Kidney (tissue), 14 donors: Measurements from ENCODE around the gene ZDHHC7. TPM values are rescaled to one million over a fixed set of nuclear protein-coding genes. Genes with fewer than 3 reads are reported as not detected.

ENCODE experiments used
- DNase-seq, 5 donors: peaks; one replicate each; pipeline ENCODE4 v3.0.0-alpha.2; 2013 to 2020
- FAIRE-seq: peaks from 2 replicates; lab custom pipeline; 2012; peaks lifted over from hg19 to GRCh38; lab: Jason Lieb, UNC
- H3K27ac ChIP-seq, 2 donors: one replicate each; pipeline ENCODE4 v1.7.0; 2013; ENCODE audit warnings: low read depth in 2 of 2, low read length in 2 of 2, inconsistent platforms in 1 of 2
- H3K27me3 ChIP-seq: one replicate; pipeline ENCODE4 v1.7.1; 2013; ENCODE audit warnings: low read length, inconsistent platforms; ENCODE audit not compliant: control insufficient read depth, insufficient read depth
- H3K36me3 ChIP-seq, 3 donors: one replicate each; pipeline versions ENCODE4 v1.7.0 to v1.7.1; 2013; ENCODE audit warnings: low read length in 3 of 3, control low read depth in 1 of 3, inconsistent platforms in 1 of 3; ENCODE audit not compliant: insufficient read depth in 3 of 3, control insufficient read depth in 2 of 3
- H3K4me1 ChIP-seq, 3 donors: one replicate each; pipeline versions ENCODE4 v1.7.0 to v1.7.1; 2013; ENCODE audit warnings: low read length in 3 of 3, inconsistent platforms in 1 of 3, low read depth in 1 of 3; ENCODE audit not compliant: control insufficient read depth in 2 of 3, insufficient read depth in 2 of 3
- H3K4me3 ChIP-seq, 3 donors: one replicate each; pipeline versions ENCODE4 v1.7.0 to v1.8.1; 2013; ENCODE audit warnings: low read length in 3 of 3, control low read depth in 1 of 3, inconsistent platforms in 1 of 3
- H3K9ac ChIP-seq, 3 donors: one replicate each; pipeline versions ENCODE4 v1.7.0 to v1.7.1; 2013; ENCODE audit warnings: low read length in 3 of 3, control low read depth in 1 of 3, inconsistent platforms in 1 of 3
- H3K9me3 ChIP-seq, 3 donors: one replicate each; pipeline versions ENCODE4 v1.7.0 to v1.7.1; 2013; ENCODE audit warnings: low read length in 3 of 3, control low read depth in 1 of 3, inconsistent platforms in 1 of 3; ENCODE audit not compliant: control insufficient read depth in 2 of 3, insufficient read depth in 1 of 3
- intact Hi-C: fragments of 100-400 bp; cut with DNase I; formaldehyde crosslinking; loops from one replicate; pipeline ENCODE4 v1.11.1; 2022
- polyA plus RNA-seq: library from polyadenylated mRNA; stranded (reverse); fragments of 350-450 nt; fragmentation: Illumina TruSeq; extraction: RNeasy Lipid Tissue Mini Kit (QIAGEN cat#74804); gene quantifications from one replicate; pipeline ENCODE4 v1.2.3, GENCODE V29; 2014; ENCODE audit warnings: low read depth, low replicate concordance; ENCODE audit not compliant: insufficient read depth
- total RNA-seq: library from RNA; stranded (reverse); fragmentation: NEBNext Ultra II Directional; extraction: Animal tissue kit (Norgen Biotek cat#: 25700); gene quantifications from one replicate; pipeline ENCODE4 v1.2.1, GENCODE V29; 2021
- TF ChIP-seq, protein P1 (sequence below): IDR thresholded peaks from 3 replicates; pipeline ENCODE4 v1.5.1; 2012; ENCODE audit warnings: mild to moderate bottlenecking, moderate library complexity, borderline replicate concordance; ENCODE audit not compliant: insufficient read depth; ENCODE audit errors: extremely low read depth
- donor health status: control.
- donor health status: control.
- donor health status: control.
- donor health status: control.
- donor health status: control.
- donor health status: DM: yes; HTN: yes; CAD: no.
- donor health status: Normal renal cell carcinoma (clear cell type).

Gene ZDHHC7
- total and polyA plus RNA-seq, 2 donors from 2014 or later = 23.4 to 54.4 TPM

DNA sequence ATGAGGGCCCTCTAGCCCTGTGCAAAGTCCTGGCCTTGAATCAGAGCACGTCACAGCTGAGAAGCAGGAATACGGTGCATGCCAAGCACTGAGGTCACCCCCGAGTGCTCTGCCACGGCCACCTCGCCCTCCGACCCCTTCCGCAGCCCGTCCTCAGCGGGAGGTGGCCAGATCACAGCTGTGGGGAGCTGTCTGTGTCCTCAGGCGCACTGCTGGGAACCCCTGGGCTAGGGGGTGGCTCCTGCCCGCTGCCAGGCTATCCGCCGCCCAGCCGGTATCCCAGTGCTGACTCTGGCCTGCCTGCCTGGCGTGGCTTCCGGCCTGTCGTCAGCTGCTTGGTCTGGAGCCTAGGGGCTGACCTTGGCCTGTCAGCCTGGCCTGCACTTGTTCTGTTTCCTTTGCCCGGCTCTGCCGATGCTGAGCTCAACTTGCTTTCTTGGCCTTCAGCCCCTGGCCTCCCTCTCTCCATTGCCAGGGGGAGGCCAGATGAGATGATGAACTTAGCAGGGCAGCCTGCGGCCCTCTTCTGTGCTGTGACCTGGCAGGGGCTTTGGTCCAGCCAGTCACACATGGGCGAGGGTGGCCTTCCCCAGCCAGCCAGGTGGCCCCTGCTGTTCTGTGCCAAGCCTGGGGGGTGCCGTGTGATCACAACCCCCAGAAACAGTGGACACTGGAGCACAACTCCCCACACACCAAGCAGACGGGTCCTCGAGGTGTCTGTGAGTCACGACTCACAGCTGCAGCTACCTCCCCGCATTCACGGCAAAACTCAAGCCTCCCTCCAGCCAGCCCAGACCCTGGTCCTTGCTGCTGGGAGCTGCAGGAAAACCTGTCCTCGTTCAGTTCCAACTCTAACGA lies 77.3 kb downstream of the ZDHHC7 start:
- FAIRE-seq (no peak), DNase-seq (peak in 1 of 5 donors; percentile 86)
- Histone ChIP-seq H3K27ac (no peak overlapping the region), H3K4me3 (no peak overlapping the region), H3K9ac (no peak overlapping the region), H3K36me3 (no peaks in the 10 kb centered on the region), H3K27me3 (no peaks in the 10 kb centered on the region), H3K4me1 (peaks cover 0 to 2% (median 0%) of the 10 kb centered on the region in 3 donors), H3K9me3 (no peaks in the 10 kb centered on the region)
- TF ChIP-seq, protein P1, sequence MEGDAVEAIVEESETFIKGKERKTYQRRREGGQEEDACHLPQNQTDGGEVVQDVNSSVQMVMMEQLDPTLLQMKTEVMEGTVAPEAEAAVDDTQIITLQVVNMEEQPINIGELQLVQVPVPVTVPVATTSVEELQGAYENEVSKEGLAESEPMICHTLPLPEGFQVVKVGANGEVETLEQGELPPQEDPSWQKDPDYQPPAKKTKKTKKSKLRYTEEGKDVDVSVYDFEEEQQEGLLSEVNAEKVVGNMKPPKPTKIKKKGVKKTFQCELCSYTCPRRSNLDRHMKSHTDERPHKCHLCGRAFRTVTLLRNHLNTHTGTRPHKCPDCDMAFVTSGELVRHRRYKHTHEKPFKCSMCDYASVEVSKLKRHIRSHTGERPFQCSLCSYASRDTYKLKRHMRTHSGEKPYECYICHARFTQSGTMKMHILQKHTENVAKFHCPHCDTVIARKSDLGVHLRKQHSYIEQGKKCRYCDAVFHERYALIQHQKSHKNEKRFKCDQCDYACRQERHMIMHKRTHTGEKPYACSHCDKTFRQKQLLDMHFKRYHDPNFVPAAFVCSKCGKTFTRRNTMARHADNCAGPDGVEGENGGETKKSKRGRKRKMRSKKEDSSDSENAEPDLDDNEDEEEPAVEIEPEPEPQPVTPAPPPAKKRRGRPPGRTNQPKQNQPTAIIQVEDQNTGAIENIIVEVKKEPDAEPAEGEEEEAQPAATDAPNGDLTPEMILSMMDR = no peak
- intact Hi-C loops = no loop called here

DNA sequence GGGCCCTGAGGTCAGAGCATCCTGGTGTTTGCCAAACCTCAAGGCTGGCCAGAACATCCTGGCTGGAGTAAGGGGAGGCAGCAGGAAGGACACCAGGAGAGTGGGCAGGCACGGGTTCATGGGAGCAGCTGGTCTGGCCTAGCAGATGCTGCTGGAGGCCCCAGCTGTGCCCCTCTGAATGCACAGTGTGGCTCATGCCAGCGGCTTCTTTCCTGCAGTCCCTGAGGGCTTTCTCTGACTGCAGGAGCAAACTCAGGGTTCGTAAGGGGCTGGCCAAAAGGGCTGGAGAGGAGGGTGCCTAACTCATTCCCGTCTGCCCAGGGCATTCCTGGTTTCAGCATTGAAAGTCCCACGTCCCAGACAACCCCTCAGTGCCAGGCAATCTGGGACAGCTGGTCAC lies 78.7 kb downstream of the ZDHHC7 start:
- TF ChIP-seq, protein P1 = no peak
- intact Hi-C loops = no loop called here
- no peak overlapping the region for H3K27ac ChIP-seq
- FAIRE-seq (no peak), DNase-seq (no peak)
- no peak overlapping the region for H3K9ac ChIP-seq
- H3K36me3 ChIP-seq = no peaks in the 10 kb centered on the region
- H3K4me3 ChIP-seq = no peak overlapping the region
- no peaks in the 10 kb centered on the region for H3K9me3 ChIP-seq
- peaks cover 0 to 4% (median 0%) of the 10 kb centered on the region in 3 donors for H3K4me1 ChIP-seq
- H3K27me3 ChIP-seq = no peaks in the 10 kb centered on the region

- Histone ChIP-seq H3K4me3 (no peak overlapping the region), H3K9ac (no peak overlapping the region), H3K4me1 (peaks cover 0 to 4% (median 0%) of the 10 kb centered on the region in 3 donors), H3K27me3 (no peaks in the 10 kb centered on the region), H3K36me3 (no peaks in the 10 kb centered on the region), H3K27ac (no peak overlapping the region), H3K9me3 (no peaks in the 10 kb centered on the region)
- intact Hi-C loops = no loop called here
- FAIRE-seq (no peak), DNase-seq (no peak)
- TF ChIP-seq, protein P1 = no peak
Observed at GRCh38 chr16:84931506-84931905, 79.8 kb downstream of the ZDHHC7 start.
